ENCODE measurements around the gene RSPO4.
"Not testable (repeated sequence)": the region's sequence is repeated elsewhere in the genome, so short reads cannot be mapped to it uniquely, and the experiment has no call there.

RSPO4 gene

DNA sequence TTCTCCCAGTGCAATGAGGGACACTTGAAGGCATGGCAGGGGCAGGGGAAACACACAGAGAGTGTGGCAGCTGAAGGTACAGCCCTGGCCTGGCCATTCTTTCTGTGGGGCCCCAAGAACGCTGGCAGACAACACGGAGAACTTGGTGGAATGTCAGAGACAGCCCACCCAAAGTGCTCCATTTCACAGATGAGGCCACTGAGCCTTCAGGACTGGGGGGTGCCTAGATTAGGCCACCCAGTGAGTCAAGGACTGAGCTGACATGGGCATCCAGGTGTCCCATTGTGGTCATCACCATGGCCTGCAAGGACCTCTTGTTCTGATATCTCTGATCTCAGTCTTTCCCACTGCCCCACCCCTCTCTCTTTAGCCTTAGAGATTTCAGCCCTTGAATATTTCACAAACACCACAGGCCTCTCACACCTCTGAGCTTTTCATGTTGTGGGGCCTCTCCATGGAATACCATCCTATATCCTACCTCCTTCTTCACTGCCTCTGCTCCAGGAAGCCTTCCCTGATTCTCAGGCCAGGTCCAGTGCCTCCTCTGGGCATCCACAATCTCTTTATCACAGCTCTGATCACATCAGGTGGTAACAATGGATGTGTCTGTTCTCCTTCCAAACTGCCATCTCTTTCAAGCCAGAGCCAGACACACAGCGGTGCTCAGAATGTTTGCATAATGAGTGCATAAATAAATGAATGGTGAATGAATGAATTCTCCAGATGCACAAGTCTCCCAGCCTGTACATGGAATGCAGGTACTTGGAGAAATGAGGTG, 2.0 kb upstream of the RSPO4 start:
- DNase-seq: no peak

DNA sequence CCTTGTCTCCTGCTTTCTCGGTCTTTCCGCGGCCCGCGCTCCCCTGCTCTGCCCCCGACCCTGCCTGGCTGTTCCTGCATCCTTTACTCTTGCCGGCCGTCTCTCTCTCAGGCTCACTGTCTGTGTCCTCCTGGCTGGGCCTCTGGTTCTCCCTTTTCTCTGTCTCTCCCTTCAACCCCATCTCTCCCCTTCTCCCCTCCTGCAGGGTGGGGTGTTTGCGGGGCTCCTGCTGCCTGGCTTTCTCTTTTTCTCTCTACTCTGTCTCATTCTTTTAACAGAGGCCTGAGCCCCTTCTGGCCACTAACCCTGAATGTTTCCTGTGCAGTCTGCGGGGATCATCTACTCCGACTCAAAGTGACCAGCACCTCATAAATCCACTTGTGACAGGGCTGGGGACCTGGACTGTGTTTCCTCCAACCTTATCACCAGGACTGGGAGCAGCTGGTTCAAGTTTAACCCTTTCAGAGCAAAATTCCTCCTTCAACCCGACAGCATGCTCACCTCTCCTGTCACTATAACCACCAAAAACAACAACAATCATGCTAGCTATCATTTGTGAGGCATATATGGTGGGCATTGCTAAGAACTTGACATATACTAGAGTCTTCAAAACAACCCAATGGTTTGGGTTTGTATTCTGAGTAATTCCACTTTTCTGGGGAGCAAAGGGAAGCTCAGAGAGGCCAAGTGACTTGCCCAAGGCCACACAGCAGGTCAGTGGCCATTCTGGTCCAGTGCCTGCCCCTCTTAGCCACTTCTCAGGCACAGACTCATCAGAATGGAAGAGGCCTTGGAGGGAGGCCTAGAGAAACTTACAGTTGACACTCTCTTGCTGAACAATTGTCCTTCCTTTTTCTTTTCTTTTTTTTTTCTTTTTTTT, 811 bp upstream of the RSPO4 start:
- DNase-seq: peak; percentile 63

GRCh38 chr20:1001116-1001515, 995 bp downstream of the RSPO4 start:
- DNase-seq: no peak

GRCh38 chr20:998231-998830, 3.8 kb downstream of the RSPO4 start:
- DNase-seq: no peak

DNA sequence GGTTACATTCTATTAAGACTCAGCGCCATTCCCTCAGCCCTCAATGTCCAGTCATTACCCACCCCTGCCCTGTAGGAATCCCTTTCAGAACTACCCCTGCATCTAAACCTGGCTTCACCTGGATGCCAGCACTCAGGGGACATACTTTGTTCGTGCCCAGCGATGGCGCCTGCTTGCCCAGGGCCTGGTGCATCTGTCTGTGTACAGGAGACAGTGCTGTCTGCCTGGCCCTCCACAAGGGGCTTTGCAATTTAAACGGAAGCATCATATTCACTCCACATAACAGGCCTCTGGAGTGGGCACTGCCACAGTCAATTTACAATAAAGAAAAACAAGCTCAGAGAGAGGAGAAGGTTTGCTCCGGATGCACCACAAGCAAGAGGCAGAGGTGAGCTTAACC, 4.6 kb downstream of the RSPO4 start:
- no peak for DNase-seq

DNA sequence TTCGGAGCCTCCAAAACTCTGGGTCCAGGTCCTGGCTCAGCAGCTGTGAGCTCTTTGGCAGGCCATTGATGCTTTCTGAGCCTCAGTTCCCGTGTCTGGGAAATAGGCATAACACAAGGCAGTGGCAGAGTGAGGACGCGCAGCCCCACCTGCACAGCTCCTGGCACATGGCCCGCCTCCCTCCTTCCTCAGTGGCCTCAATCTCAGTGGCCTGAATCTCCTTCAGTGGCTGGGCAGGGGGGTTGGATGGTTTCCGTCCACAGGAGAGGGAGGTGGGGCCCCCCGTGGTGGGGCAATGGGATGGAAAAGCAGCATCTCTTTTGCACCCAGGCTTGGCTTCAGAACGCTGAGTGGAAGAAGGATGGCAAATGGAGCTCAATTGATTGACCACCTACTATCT, 5.1 kb downstream of the RSPO4 start:
- DNase-seq: no peak

GRCh38 chr20:995170-995569, 6.9 kb downstream of the RSPO4 start:
- no peak for DNase-seq

DNA sequence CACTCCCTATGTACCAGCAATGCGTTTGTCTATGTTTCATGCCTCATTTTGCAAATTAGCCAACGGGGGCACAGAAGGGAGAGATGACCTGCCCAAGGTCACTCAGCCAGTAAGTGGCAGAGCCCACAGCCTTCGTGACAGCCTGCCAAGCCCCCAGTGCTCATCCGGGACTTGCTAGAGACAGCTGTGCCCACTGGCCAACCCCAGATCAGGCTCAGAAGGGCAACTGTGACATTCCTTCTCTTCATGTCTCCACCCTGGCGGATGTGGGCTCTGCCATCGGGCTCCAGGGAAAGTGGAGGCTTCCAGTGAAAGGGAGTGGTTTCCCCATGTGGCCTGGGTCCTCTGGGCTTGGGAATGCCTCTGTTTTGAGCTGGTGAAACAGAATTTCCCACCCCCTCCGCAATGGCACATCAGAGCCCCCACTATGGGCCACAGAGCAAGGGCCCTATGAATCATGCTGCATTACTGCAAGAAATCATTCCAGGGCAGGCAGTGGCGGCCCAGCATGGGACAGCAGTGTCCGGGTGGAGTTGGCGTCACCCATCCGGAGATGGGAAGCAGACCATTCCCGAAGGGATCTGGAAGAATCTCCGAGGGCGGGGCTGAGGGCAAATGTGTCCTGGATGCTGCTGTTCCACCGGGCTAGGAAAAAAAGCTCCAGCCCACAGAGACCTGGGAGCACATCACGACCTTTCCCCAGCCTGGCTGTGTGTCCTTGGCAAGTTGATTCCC, 9.1 kb downstream of the RSPO4 start:
- DNase-seq: no peak

DNA sequence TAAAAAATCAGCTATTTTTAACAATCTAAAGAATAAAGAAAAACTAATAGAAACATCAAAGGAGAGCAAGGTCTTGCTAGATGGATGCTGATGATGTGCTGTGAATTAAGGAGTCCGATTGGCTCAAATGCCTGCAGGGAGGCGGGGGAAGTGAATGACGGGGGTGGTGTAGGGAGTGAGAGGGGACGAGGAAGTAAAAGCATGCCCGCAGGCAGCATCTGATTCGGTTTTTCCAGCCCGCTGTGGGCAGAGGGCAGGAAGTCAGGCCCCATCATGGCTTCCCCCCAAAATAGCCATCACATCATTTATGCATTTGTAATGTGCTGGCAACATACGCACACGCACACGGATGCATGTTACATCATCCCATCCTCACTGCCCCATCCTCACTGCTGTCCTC, 10.3 kb downstream of the RSPO4 start:
- DNase-seq: no peak

DNA sequence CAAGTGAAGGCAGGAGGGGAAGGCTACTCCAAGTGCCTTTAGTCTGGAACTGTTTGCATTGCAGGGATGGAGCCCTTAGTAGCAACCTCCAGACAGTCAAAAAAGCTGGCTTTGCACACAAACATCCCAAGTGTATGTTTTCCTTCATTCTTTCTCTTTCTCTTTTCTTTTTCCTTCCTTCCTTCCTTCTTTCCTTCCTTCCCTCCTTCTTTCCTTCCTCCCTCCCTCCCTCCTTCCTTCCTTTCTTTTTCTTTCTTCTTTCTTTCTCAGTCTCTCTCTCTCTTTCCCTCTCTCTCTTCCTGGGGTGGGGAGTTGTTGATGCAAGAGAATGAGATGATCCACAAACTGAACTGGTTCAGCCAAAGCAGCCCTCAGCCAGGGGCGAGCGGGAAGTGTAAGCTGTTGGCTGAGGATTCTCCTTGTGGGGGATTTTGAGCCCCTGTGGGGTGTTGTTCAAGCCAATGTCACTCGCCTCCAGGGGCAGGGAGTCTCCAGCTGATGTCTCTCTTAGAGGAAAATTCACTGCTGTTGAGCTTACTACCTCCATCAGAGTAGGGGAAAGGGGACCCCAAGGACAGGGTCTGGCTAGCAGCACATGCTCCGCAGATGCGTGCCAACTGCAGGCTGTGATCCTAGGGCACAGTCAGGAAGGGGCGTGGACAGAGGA, 11.7 kb downstream of the RSPO4 start:
- no peak for DNase-seq

- DNase-seq: no peak
Observed at GRCh38 chr20:988272-988671, 13.8 kb downstream of the RSPO4 start.

- DNase-seq: no peak
Observed at GRCh38 chr20:987677-988076, 14.4 kb downstream of the RSPO4 start.

DNA sequence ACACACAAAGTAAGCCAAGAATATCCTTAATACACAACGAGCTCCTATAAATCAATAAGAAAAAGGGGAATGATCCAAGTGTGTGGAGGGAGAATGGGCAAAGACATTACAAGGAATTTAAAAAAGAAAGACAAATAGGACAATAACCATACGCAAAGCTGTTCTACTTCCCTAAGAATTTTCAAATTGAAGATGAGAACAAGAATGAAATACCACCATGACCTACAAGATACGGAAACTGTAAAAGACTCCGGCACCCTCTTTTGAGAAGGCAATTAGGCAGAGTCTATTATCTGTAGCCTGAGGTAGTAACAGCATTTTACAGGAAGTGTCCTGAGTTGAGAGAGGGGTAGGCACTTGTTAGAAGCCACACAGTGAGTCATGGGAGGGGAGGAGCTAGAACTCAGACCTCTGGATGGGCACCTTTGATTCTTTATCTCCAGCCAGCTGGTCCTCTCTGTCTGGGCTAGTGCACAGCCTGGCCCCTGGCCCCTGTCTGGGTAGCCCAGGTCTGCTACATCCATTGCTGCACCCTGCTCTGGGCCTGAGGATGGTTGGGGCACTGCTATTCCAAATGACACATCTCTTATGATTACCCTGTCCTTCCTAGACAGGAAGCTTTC, 15.3 kb downstream of the RSPO4 start:
- no peak for DNase-seq

DNA sequence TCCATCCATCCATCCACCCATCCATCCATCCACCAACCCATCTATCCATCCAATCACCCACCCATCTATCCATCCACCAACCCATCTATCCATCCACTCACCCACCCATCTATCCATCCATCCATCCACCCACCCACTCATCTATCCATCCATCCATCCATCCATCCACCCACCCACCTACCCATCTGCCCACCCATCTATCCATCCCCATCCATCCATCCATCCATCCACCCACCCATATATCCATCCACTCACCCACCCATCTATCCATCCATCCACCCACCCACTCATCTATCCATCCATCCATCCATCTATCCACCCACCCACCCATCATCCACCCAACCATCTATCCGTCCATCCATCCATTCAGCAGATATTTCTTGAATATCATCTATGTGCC, 17.1 kb downstream of the RSPO4 start:
- DNase-seq: not testable (repeated sequence)

DNA sequence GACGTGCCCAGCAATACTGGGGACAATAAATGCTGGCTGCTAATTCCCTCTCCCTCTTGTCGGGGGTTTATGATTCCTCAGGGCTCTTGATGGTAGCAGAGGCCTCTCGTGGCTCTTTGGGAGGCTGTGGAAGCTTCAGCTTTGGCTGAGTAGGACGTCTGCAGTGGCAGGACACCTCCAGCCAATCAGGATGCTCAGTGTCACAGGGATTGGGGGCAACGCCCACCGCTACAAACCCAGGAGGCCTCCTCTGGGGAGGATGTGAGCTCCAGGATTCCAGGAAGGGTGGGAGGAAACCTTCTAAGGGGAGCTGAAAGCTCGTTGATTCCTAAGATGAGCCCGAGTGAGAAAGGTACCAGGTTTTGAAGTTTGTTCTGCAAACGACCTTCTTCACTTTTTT, 19.4 kb downstream of the RSPO4 start:
- DNase-seq: no peak

DNA sequence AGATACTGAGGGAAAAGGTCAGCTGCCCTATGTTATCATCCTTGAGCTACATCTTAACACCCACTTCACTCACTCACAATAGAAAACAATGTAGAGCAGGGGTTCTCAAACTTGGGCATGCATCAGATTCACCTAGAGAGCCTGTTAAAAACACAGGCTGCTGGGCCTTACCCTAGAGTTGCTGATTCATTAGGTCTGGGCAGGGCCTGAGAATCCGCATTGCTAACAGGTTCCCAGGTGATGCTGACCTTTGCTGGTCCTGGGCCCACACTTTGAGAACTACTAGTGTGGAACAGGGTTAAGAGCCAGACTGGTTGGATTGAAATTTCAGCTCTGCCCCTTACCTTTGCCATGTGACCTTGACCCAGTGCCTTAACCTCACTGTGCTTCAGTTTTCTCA, 25.1 kb downstream of the RSPO4 start:
- no peak for DNase-seq

GRCh38 chr20:976033-976432, 26.1 kb downstream of the RSPO4 start:
- no peak for DNase-seq

- peak; percentile 7 for DNase-seq
Observed at GRCh38 chr20:973785-974194, 28.3 kb downstream of the RSPO4 start.

DNA sequence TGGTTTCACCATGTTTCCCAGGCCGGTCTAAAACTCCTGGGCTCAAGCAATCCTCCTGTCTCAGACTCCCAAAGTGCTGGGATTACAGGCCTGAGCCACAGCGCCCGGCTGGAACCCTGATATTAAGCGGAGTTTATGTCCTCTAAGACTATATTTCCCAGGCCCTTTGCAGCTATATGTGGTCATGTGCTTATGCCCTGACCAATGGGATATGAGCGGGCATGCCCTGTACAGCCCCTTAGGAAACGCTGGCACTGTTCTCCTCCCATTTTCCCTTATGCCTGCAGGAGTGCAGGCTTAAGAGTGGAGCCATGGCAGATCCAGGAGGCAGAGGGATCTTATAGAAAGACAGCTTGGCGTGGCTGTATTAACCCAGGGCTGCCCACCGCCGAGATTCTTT, 29.9 kb downstream of the RSPO4 start:
- DNase-seq: no peak

DNA sequence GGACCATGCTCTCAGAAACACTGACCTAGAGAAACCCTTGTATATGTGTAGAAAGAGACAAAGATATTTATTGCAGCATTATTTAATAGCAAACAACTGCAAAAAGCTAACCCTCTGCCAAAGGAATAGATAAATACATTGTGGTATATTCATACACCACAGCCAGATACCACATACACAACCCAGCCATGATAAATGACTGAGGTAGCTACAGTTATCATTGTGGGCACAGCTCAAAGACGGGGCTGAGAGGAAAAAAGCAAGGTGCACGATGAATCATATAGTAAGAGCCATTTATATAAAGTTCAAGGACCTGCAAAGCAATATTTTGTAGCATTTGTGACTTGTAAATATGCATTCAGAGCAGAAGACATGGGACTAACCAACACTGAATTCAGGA, 30.8 kb downstream of the RSPO4 start:
- no peak for DNase-seq

GRCh38 chr20:969868-970267, 32.2 kb downstream of the RSPO4 start:
- no peak for DNase-seq
